Measurements from ENCODE around the gene TES.

The TES gene

GRCh38 chr7:116166156-116166555, 44.2 kb upstream of the TES start:
- no peak overlapping the region for H3K4me3 ChIP-seq (ENCODE audit: low read depth, low read length)
- no peak for TF ChIP-seq CTCF (IDR thresholded peaks at IDR 0.05; ENCODE audit: insufficient read depth, low read depth, low read length, missing control alignments)
- DNase-seq (ENCODE audit: low read depth), result no peak

- TF ChIP-seq CTCF (IDR thresholded peaks at IDR 0.05; ENCODE audit: insufficient read depth, low read depth, low read length, missing control alignments), result peak; percentile 37
- no peak overlapping the region for H3K4me3 ChIP-seq (ENCODE audit: low read depth, low read length)
- peak; percentile 40 for DNase-seq (ENCODE audit: low read depth)
Measured at GRCh38 chr7:116167177-116167576, 43.2 kb upstream of the TES start.

GRCh38 chr7:116169060-116169459, 41.3 kb upstream of the TES start:
- TF ChIP-seq CTCF (IDR thresholded peaks at IDR 0.05; ENCODE audit: insufficient read depth, low read depth, low read length, missing control alignments), result no peak
- no peak for DNase-seq (ENCODE audit: low read depth)
- no peak overlapping the region for H3K4me3 ChIP-seq (ENCODE audit: low read depth, low read length)

GRCh38 chr7:116170180-116170579, 40.2 kb upstream of the TES start:
- no peak overlapping the region for H3K4me3 ChIP-seq (ENCODE audit: low read depth, low read length)
- no peak for DNase-seq (ENCODE audit: low read depth)
- TF ChIP-seq CTCF (IDR thresholded peaks at IDR 0.05; ENCODE audit: insufficient read depth, low read depth, low read length, missing control alignments), result no peak

GRCh38 chr7:116171094-116171493, 39.2 kb upstream of the TES start:
- no peak for TF ChIP-seq CTCF (IDR thresholded peaks at IDR 0.05; ENCODE audit: insufficient read depth, low read depth, low read length, missing control alignments)
- DNase-seq (ENCODE audit: low read depth), result no peak
- no peak overlapping the region for H3K4me3 ChIP-seq (ENCODE audit: low read depth, low read length)

GRCh38 chr7:116172353-116172752, 38.0 kb upstream of the TES start:
- no peak for TF ChIP-seq CTCF (IDR thresholded peaks at IDR 0.05; ENCODE audit: insufficient read depth, low read depth, low read length, missing control alignments)
- no peak for DNase-seq (ENCODE audit: low read depth)
- H3K4me3 ChIP-seq (ENCODE audit: low read depth, low read length), result no peak overlapping the region

All from GM12865 (cell line).